Measurements from ENCODE around the gene FOSL2. TPM values are rescaled to one million over a fixed set of nuclear protein-coding genes. Genes with fewer than 3 reads are reported as not detected.
"Not testable (repeated sequence)": the region's sequence is repeated elsewhere in the genome, so short reads cannot be mapped to it uniquely, and the experiment has no call there.

The FOSL2 gene
- total RNA-seq, 1 donor from 2014 or later, result 18.0 TPM

DNA sequence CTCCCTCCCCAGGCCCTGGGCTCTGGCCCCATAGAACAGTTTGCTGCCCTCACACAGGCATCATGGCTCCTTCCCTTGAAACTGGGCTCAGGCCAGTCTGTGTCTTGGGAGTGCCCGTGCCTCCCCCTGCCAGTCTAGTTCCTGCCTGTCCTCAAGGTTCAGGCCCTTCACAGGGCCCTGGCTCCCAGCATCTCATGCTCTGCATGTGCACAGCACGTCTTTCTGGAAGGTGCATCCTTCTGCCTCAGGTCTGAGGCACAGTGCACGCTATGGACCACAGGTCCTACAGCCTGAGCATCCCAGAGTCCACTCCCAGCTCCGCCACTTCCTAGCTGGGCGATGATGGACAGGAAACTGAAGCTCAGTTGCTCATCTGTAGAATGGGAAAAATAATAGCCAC lies 35.6 kb upstream of the FOSL2 start:
- DNase-seq (ENCODE audit: low read depth in 2 of 2), result no peak

DNA sequence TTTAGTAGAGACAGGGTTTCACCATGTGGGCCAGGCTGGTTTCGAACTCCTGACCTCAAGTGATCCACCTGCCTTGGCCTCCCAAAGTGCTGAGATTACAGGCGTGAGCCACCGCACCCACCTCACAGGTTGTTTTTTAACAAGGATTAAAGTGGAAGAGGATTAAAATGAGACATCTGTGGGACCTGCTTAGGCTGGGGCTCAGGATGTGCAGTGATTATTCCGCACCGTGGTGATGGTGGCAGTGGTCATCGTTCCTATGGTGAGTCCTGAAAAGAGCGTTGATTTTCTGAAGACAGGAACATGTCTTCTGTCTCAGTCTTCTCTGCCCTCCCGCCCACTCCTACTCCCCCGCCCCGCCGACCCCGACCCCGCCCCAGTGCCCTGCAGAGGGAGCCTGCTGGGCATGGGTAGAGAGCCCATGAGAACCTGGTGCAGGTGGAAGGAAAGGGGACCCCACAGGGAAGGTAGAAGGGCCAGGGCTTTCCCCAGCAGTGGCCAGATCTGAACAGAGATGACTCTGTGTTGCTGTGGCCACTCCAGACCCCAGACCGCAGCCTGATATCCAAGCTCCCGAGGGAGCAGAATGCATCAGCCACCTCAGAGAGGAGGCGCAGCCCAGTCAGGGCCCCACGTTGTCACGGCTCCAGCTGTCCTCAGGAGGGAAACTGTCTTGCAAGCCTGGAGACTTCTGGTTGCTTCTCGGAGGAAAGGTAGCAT lies 34.5 kb upstream of the FOSL2 start:
- DNase-seq (ENCODE audit: low read depth in 2 of 2), result no peak

DNA sequence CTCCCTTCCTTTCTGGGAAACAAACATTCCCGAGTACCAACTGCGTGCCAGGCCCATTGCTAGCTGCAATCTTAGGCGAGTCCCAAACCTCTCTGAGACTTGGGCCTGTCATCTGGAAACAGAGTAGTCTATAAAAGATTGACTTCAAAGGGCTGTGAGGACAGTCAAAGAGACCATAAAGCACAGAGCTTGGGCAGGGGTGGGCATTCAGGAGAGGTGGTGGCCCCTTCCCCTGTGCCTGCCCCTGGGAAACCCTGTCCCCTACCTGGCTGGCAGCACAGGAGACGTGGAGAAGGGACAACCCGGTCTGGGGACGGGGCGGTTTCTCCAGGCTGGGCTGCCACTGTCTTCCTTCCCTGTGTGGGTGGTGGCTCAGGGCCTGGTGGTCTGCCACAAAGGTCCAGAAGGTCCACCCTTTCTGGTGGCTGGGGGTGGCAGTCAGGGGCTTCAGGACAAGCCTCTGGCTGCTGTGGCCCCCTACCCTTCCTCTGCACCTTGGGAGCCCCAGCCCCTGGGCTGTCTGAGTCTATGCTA lies 33.9 kb upstream of the FOSL2 start:
- no peak for DNase-seq (ENCODE audit: low read depth in 2 of 2)

DNA sequence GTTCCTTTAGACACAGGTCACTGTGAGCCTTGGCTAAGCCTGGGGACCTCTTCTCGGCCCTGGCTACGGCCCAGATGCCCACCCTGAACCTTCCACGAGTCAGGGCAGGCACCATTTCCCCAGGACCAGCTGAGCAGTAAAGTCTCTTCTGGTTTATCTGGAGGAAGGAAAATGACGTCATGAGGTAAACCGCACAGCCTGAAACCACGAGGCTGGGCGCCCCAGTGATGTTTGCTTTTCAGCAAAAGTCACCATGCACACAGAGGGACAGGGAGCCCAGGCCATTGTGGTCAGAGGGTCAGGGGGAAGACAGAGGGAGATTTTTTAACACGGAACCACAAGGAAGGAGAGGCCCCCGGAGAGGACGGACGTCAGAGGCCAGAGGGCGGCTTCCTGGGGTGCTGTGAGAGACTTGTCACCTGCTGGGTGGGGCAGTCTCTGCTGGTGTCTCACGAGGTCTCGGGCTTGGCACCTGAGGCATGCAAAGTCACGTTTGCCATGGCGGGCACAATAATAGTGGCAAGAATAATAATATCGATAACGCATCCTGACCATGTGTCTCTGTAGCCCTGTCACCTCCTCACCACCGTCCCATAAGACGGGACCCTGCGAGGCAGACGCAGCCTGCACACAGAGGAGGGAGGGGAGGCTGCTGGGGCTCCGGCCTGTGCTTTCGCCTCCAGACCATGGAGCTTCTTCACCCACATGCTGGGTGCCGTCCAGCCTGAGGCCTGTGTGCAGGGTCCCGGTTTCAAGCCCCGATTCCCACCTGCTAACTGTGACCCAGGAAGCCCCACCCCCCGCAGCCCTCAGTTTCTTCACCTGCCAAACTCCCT lies 33.2 kb upstream of the FOSL2 start:
- DNase-seq (ENCODE audit: low read depth in 2 of 2), result peak in 1 of 2 donors; percentile 72

DNA sequence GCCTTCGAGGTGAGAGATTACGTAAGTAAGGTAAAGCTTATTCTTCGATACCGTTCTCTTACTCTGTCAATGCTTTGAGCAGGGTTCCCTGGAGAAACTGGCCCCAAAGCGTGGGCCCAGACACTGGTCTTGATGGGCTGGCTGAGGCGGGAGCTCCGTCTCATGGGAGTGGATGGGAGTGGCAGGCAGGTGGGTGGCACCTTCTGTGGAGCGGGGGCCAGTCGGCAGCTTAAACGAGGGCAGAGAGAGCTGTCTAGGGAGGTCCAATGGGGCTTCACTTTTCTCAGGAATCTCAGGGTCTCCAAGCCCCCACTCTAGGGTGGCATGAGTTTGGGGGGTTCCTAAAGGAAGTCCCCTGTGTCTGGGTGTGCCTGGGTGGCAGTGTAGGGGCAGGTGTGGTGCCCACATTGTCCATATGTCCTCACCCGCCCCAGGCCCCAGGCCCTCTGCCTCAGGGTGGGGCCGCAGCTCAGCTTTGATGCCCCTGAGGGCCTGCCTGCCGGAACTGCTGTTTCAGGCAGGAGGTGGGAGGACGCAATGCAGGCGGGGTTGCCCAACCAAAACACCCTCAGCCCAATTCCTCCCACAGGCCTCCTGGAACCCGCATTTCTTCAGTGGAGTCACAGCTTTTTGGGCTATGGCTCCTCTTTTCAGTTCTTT lies 32.5 kb upstream of the FOSL2 start:
- no peak for DNase-seq (ENCODE audit: low read depth in 2 of 2)

DNA sequence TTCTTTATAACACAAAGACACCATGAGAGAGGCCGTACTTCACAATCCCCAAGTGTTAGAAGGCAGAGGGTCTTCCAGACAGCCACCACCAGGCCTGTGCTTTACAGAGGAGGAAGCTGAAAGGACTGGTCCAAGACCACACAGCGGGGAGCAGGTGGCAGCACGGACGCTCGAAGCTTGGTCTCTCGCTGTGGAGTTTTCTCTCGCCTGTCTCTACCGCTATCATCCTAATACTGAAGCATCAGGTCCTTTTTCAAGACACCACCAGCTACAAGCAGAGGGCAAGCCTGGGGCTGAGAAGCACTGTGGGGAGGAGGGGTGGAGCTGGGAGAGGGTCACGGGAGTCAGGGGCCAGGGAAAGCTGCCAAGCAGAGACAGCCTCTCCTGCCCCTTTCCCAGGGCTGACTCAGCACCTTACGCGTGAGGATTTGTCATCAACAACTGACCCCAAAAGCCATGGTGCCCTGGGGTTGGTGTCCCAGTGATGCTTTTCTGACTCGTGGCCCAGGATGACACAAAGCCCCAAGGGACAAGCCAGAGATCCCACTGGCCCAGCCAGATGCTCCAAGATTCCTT lies 31.9 kb upstream of the FOSL2 start:
- DNase-seq (ENCODE audit: low read depth in 2 of 2), result peak in 1 of 2 donors; percentile 45

DNA sequence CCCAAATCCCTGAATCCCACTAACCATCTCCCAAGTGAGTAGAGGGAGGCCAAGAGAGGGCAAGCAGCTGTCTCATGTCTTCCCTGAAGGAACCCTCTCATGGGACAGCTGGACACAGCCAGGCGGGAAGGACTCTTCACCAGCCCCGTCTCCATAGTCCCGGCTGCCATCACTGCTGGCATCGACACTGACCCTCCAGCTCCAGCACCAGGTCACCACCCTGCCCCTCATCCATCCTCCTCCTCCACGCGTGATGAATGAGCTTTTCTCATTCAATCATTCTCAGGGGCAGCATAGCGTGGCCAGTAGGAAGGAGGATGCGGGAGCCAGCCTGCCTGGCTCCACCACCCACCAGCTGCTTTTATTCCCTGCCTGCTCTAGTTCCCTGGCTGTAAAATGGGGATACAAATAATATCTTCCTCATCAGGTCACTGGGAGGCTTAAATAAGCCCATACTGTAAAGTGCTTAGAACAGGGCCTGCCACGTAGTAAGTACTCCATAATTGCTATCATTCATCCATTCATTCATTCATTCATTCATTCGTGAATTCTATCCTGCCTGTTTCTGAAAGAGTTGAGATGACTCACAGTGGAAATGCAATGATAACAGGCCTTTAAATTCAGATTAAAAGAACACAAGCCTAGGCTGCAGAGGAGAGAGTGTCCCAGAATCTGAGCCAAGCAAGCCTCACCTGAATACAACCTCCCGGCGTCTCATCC lies 30.5 kb upstream of the FOSL2 start:
- no peak for DNase-seq (ENCODE audit: low read depth in 2 of 2)

DNA sequence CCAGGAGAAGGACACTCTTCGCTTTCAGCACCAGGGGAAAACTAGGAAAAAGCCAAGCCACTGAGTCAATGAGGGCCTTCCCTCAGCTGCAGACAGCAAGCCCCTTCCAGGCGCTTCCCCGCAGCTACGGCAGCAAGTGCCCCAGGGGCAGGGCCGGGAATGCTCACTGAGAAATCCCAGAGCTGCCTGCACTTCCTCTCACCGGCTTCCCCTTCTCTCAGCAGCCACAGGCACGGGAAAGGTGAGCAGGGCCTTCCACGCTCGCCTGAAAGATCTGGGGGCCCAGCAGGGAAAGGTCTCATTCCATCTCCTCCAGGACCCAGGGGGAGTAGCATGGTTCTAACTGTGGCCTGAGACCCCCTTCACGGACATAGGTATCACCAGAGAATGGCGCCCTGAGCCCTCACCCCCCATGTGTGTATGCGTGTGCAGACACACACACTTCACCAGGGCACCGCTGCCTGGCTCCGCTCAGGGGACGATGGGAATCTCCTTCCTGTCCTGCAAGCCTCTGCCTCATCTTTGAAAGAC lies 29.6 kb upstream of the FOSL2 start:
- DNase-seq (ENCODE audit: low read depth in 2 of 2), result no peak

DNA sequence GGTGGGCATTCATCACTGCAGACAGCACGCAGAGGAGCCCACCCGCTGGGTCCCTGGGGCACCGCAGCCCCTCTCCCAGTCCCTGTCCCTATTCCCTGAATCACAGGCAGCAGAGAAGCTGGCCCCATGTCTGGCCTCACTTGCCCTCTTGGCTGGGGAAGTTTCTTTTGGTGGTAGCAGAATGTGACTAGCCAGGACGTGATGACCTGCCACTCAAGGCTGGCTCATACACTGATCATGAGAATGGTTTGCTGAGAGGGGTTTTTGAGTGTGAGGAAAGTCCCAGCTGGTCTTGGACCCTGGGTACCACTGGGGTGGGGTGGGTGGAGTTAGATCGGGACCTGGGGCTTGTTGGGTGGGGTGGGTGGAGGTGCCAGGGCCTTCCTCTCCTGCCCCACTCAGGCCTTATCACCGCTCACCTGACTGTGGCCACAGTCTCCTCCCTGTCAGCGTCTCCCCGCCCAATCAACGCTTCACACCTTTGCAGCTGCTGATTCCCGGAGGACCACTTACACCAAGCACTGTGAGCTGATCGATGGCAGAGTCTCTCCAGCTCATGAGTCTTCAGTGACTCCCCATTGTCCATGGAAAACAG lies 28.9 kb upstream of the FOSL2 start:
- no peak for DNase-seq (ENCODE audit: low read depth in 2 of 2)

DNA sequence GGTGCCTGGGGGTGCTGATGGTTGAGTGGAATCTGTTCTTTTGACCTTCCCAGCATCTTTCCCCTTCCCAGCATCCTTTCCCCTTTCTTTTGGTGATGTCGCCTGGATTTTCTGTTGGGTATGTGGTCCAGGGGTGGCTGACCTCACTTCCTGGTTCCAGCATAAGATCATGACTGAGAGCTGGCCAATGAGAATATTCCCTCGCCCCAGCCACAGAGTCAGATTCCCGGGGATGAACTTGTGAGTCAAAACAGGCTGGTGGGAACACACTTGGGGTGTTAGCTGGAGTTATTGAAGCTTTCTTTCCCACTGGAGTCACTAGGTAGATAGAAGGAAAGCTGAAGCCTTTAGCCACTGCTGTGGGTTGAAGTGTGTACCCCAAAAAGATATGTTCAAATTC lies 28.0 kb upstream of the FOSL2 start:
- DNase-seq (ENCODE audit: low read depth in 2 of 2), result no peak

DNA sequence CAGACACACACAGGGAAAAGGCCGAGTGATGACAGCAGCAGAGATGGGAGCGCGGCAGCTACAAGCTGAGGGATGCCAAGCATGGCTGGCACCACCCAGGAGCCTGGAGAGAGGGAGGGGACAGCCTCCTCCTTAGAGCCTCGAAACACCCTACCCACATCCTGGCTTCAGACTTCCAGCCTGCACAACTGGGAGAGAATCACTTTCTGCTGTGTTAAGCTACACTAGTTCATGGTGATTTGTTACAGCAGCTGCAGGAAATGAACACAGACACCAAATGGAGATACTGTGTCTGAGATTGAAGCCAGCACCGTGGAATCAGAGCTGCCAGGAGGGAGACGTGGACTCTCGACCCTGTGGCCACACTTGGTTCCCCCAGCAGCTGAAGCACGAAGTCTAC lies 27.5 kb upstream of the FOSL2 start:
- no peak for DNase-seq (ENCODE audit: low read depth in 2 of 2)

DNA sequence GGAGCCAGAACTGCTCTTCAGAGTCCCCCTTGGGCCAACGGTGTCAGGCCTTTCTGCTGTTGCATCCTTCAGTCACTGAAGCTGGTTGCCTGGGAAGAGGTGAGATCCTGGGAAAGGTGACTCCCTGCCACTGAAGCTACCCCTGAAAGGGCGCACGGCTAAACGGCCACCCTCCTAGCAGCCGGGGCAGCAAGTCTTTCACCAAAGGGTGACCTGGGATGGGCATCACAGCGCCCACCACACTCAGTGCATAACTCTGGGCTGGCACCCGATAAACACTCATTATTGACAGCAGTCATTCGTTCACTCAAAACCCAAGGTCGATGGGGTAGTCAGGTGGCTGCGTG lies 26.5 kb upstream of the FOSL2 start:
- DNase-seq (ENCODE audit: low read depth in 2 of 2), result no peak

DNA sequence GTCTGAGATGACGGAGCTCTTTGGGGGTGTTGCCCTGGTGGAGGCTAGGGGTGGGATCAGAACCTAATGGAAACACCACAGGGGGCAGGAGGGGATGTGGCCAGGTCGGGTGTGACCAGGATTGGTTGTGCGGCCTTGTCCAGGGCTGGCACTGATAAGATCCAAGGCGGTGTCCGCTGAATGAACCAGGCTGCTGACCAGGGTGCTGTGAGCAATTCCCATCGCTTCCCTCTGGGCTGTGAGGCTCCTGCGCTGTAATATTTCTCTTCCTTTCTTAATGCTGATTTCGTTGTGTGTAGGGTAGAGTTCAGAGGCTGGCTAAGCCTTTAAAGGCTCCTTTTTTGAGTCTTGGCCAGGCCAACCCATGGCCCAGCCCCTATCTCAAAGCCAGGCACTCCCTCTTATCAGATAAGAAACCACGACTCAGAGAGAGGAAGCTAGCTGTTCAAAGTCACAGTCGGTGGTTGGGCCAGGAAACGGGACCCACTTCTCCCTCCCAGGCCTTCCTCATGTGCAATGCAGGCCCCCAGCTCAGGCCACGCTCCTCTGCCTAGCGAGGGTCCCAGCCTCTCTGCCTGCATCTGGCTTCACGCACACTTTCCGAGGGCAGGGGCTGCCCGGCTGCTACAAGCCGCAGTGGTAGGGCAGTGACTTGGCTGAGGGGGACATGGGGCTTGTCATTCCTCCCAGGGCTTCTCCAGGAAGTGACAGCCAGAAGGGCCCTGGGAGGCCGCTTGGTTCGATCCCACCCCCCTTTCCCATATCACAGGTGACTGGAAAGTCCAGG lies 26.0 kb upstream of the FOSL2 start:
- DNase-seq (ENCODE audit: low read depth in 2 of 2), result peak in 1 of 2 donors; percentile 25

DNA sequence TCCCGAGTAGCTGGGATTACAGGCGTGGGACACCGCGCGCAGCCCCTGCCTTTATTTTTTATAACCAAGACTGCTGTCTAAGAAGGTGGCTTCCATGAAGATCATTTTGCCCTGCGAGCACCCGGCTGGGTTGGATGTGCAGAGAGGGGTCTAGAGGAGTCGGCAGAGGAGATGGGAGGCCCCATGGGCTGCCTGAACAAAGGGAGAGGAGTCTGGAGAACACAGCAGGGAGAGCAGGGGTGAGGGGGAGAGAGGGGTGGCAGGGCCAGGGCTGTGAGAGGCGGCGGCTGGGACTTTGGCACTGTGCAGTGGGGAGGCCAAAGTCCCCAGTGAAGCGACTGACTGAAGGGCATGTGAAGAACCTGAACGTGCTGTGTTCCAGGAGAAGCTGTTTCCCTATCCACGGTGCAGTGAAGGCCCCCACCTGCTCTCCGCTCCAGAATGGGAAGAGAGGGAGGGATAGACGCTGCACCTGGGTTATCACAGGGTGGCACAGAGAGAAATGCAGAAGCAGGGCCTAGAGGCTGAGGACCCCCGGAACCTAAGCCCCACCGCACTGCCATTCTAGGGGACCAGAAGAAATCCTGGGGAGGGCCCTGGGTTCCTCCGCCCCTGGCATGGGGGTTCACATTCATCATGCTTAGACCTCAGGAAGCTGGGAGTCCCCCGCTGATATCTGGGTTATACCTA lies 24.8 kb upstream of the FOSL2 start:
- DNase-seq (ENCODE audit: low read depth in 2 of 2), result no peak

DNA sequence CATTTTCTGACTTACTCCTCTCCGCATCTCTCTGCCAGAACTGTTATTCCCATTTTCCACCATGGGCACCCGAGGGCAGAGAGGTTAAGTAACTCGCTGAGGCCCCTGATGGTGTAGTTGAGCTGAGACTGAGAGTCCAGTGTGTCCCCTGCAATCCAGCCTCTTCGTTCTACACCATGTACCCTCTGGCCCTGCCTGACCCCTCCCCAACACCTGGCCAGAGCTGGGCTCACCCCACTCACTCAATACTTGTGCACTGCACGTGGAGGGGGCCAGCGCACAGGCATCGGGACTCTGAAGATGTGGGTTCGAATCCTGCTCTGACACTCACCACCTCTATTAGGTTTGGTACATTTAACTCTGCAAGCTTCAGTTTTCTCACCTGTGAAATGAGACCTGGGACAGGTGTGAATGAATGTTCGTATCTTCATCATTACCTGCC lies 24.3 kb upstream of the FOSL2 start:
- DNase-seq (ENCODE audit: low read depth in 2 of 2), result no peak

DNA sequence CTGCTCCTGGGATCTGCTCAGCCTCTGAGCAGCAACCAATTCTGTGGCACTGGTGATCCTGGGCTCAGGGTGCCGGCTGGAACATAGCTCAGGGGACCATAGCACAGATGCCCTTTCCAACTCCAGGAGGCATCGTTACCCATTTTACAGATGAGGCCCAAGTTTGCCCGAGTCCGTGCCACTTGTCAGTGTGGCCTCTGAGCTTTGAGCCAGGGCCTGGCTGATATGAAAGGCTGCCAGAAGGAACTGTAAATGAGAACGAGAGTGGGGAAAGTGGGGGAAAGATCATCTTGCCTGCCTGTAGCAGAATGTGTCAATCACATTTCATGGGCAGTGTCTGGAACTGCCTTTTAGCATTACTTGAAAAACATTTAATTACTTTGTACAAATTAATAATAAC lies 23.3 kb upstream of the FOSL2 start:
- DNase-seq (ENCODE audit: low read depth in 2 of 2), result no peak

DNA sequence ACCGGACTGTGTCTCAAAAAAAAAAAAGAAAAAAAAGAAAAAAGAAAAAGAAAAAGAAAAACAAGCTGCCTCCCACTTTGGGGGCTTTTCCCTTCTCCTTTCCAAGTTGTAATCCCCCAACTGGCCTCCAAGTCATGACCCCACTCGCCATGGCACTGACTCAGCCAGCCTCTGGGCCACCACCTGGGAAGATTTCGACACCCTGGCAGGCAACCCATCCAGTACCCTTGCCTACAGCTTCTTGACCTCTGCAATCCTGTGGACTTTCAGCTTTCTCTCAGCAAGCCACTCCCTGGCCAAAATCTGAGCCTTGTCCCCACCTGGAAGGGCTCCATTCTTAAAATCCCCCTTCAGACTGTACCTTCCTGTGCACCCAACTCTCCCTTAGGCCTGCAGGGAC lies 22.3 kb upstream of the FOSL2 start:
- DNase-seq (ENCODE audit: low read depth in 2 of 2), result no peak

DNA sequence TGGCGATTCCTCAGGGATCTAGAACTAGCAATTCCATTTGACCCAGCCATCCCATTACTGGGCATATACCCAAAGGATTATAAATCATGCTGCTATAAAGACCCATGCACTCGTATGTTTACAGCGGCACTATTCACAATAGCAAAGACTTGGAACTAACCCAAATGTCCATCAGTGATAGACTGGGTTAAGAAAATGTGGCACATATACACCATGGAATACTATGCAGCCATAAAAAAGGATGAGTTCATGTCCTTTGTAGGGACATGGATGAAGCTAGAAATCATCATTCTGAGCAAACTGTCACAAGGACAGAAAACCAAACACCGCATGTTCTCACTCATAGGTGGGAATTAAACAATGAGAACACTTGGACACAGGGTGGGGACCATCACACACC lies 20.9 kb upstream of the FOSL2 start:
- DNase-seq (ENCODE audit: low read depth in 2 of 2), result not testable (repeated sequence)

DNA sequence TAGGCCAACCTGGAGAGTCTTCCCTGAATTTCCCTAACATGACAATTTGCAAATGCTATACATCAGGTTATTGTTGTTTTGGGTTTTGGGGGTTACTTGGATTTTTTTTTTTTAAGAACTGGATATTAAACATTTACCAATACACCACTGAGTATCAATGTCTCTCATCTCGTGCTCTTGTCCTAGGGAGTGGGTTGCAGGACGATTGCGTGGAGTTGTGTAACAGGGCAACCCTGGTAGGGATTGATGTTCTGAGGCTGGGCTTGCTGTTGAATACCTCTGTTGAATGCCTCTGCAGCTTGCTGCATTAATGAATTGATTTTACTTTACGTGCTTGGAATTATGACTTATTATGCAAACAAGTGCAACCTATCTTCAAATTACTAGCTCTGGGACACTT lies 18.8 kb upstream of the FOSL2 start:
- DNase-seq (ENCODE audit: low read depth in 2 of 2), result no peak
